GM12878 (cell line): ENCODE measurements around the gene RCCD1. TPM values are rescaled to one million over a fixed set of nuclear protein-coding genes. Genes with fewer than 3 reads are reported as not detected.

Experiments used
- ATAC-seq: fragments of 200-7000 bp; cut with Tn5 transposase; 3 replicates; pipeline ENCODE4 v1.9.1; 2020; ENCODE audit warnings: mild to moderate bottlenecking, moderate library complexity
- BruUV-seq: library from RNA; stranded (reverse); fragments of 400-500 nt; replicated peaks from 2 replicates; lab custom pipeline; 2021; lab: Mats Ljungman, UMichigan
- CTCF ChIA-PET: fragments of 300-600 bp; sonication (Branson Sonifier 250); formaldehyde crosslinking; extraction: SDS; loops from one replicate; lab custom pipeline; 2021; ENCODE audit warnings: inconsistent platforms; lab: Yijun Ruan, JAX
- POLR2A ChIA-PET: fragments of 350-600 bp; formaldehyde crosslinking; extraction: SDS; loops from one replicate; lab custom pipeline; 2021; ENCODE audit warnings: inconsistent platforms; lab: Charles Lee
- RAD21 ChIA-PET: fragments of 300-600 bp; sonication (Branson Sonifier 250); formaldehyde crosslinking; loops from one replicate; lab custom pipeline; 2023; ENCODE audit warnings: antibody characterized with exemption; ENCODE audit not compliant: unreplicated experiment; lab: Charles Lee
- SMC1A ChIA-PET: fragments of 300-600 bp; sonication (Branson Sonifier 250); formaldehyde crosslinking; loops from one replicate; lab custom pipeline; 2023; ENCODE audit not compliant: unreplicated experiment, uncharacterized antibody; lab: Charles Lee
- DNase-seq: peaks from one replicate; pipeline ENCODE4 v3.0.0-alpha.2; 2011; ENCODE audit warnings: low read depth, low spot score
- FAIRE-seq: peaks from 3 replicates; lab custom pipeline; 2011; peaks lifted over from hg19 to GRCh38; lab: Jason Lieb, UNC
- H2AFZ ChIP-seq: 2 replicates; pipeline ENCODE4 v1.6.0; 2011; ENCODE audit warnings: low read depth, low read length, control low read depth; ENCODE audit not compliant: control insufficient read depth
- H3K27ac ChIP-seq: 2 replicates; pipeline ENCODE4 v1.5.1; 2011; ENCODE audit warnings: control low read depth; ENCODE audit not compliant: control insufficient read depth, insufficient read depth
- H3K27me3 ChIP-seq, 2 experiments: replicated peaks in 1 of 2; 2 replicates each; pipeline versions ENCODE4 v1.6.0 to v1.6.1; 2011; ENCODE audit warnings: low read length in 1 of 2; ENCODE audit not compliant: control insufficient read depth in 2 of 2, insufficient read depth in 2 of 2
- H3K36me3 ChIP-seq, 2 experiments: 2 replicates each; pipeline ENCODE4 v1.5.1; 2011; ENCODE audit warnings: low read length in 1 of 2; ENCODE audit not compliant: control insufficient read depth in 2 of 2, insufficient read depth in 2 of 2
- H3K4me1 ChIP-seq: 2 replicates; pipeline ENCODE4 v1.6.1; 2011; ENCODE audit warnings: mild to moderate bottlenecking, low read length, moderate library complexity, mixed read lengths; ENCODE audit not compliant: control insufficient read depth, insufficient read depth
- H3K4me2 ChIP-seq: 2 replicates; pipeline ENCODE4 v1.6.0; 2011; ENCODE audit warnings: control low read depth; ENCODE audit not compliant: control insufficient read depth, insufficient read depth
- H3K4me3 ChIP-seq: fragments of 200-600 bp; sonication (generic); 2 replicates; pipeline ENCODE4 v1.5.1; 2016
- H3K79me2 ChIP-seq: 2 replicates; pipeline ENCODE4 v1.6.0; 2011; ENCODE audit warnings: low read length; ENCODE audit not compliant: control insufficient read depth, insufficient read depth
- H3K9ac ChIP-seq: 2 replicates; pipeline ENCODE4 v1.8.0; 2011; ENCODE audit warnings: low read length, control low read depth, mixed read lengths; ENCODE audit not compliant: control insufficient read depth, insufficient read depth
- H3K9me3 ChIP-seq: replicated peaks from 3 replicates; pipeline ENCODE4 v1.5.1; 2011; ENCODE audit warnings: mild to moderate bottlenecking, low read length; ENCODE audit not compliant: control insufficient read depth, insufficient read depth
- H4K20me1 ChIP-seq: 2 replicates; pipeline ENCODE4 v1.6.0; 2011; ENCODE audit not compliant: control insufficient read depth, insufficient read depth
- CREM ChIP-seq: IDR thresholded peaks from 2 replicates; pipeline ENCODE4 v1.6.1; 2014; ENCODE audit warnings: antibody characterized with exemption, low read depth
- EZH2 ChIP-seq: IDR thresholded peaks from 2 replicates; pipeline ENCODE4 v1.6.1; 2012; ENCODE audit warnings: low read depth, mild to moderate bottlenecking, control low read depth, inconsistent platforms, low read length, borderline replicate concordance; ENCODE audit not compliant: control insufficient read depth
- RCOR1 ChIP-seq: conservative IDR thresholded peaks from 2 replicates; pipeline ENCODE4 v1.6.1; 2012; ENCODE audit warnings: low read depth, low read length, improper control_type of control experiment
- TARDBP ChIP-seq: IDR thresholded peaks from 2 replicates; pipeline ENCODE4 v1.6.1; 2016; ENCODE audit warnings: borderline replicate concordance
- TBL1XR1 ChIP-seq: IDR thresholded peaks from 2 replicates; pipeline ENCODE4 v1.6.1; 2012; ENCODE audit warnings: low read depth, low read length, improper control_type of control experiment
- WGBS: methylation state at CpG from one replicate; pipeline ENCODE4 v1.1.6; 2016; ENCODE audit warnings: low lambda C conversion rate; ENCODE audit not compliant: insufficient replicate concordance, insufficient coverage; ENCODE audit errors: missing lambda C conversion rate; 5-methylcytosine and 5-hydroxymethylcytosine counted together
- in situ Hi-C: fragments of 300-500 bp; cut with MboI; formaldehyde crosslinking; loops from 9 replicates; pipeline ENCODE4 v1.14.3; 2018; ENCODE audit warnings: mixed read lengths
- intact Hi-C: fragments of 100-400 bp; cut with micrococcal nuclease; formaldehyde crosslinking; loops from one replicate; pipeline ENCODE4 v1.14.2; 2022; ENCODE audit not compliant: unreplicated experiment
- polyA plus RNA-seq, 11 experiments: library from polyadenylated mRNA; depleted of rRNA in 4 of 11; unstranded in 6 of 11; stranded (reverse) in 5 of 11; fragments of >200 nt; fragmentation: Nextera tagmentation in 4 of 11; fragmentation: Illumina TruSeq in 1 of 11; extraction: Ambion mirVana in 4 of 11; extraction: Trizol in 1 of 11; gene quantifications; 1 replicate in 1 of 11; 2 replicates in 10 of 11; pipeline versions ENCODE4 v1.2.1 to v1.2.3, GENCODE V29; 2011 to 2016; ENCODE audit warnings: inconsistent platforms in 2 of 11, missing spikeins in 2 of 11, low read depth in 1 of 11
- total RNA-seq, 4 experiments: library from RNA; depleted of rRNA in 3 of 4; stranded (reverse); fragments of >200 nt in 3 of 4; fragmentation: Illumina TruSeq in 1 of 4; extraction: Trizol in 1 of 4; gene quantifications; 2 replicates each; pipeline versions ENCODE4 v1.2.1 to v1.2.3, GENCODE V29; 2013 to 2021
- TF ChIP-seq, protein P1 (sequence below), 3 experiments: IDR thresholded peaks in 2 of 3; conservative IDR thresholded peaks in 1 of 3; 2 replicates each; pipeline ENCODE4 v1.5.1; 2011; ENCODE audit warnings: low read depth in 3 of 3, low read length in 3 of 3, mild to moderate bottlenecking in 3 of 3, control low read depth in 2 of 3, moderate library complexity in 2 of 3, inconsistent platforms in 1 of 3, mixed read lengths in 1 of 3; ENCODE audit not compliant: control insufficient read depth in 2 of 3, insufficient read depth in 1 of 3; ENCODE audit errors: extremely low read depth in 1 of 3
- TF ChIP-seq, protein P2 (sequence below): fragments of 450-650 bp; formaldehyde crosslinking; IDR thresholded peaks from 2 replicates; pipeline ENCODE4 v1.5.0; 2022; ENCODE audit warnings: mild to moderate bottlenecking, missing genetic modification characterization

The RCCD1 gene
- total and polyA plus RNA-seq, 10 of the 15 experiments (the other 5 are each of a cell fraction or from before 2014, with no cell fraction given) = 5.2 to 30.4 (median 20.9) TPM

DNA sequence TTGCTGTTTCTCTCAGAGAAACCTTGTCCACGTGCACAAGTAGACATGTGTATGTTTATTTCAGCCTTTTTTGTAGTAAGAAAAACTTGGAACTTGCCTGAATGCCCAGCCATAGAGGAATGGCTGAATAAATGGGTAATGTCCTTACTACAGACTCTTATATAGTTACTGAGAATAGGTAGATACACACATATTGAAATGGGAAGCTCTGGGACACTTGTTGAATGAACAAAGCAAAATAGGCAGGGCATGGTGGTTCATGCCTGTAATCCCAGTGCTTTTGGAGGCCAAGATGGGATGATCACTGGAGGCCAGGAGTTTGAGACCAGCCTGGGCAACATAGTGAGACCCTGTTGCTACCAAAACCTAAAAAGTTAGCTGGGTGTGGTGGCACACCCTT, 17.9 kb upstream of the RCCD1 start:
- POLR2A ChIA-PET = interaction anchor here (0.6 kb wide), 1 partner anchor 35 kb away, joined by 6 read pairs; no protein-coding TSS in a partner anchor
- SMC1A ChIA-PET = interaction anchor here (1.7 to 9.2 kb wide), 2 partner anchors 36 to 43 kb away, joined by 4 to 225 read pairs; partner anchors contain the start of gene MAN2A2
- Histone ChIP-seq H2AFZ (no peak overlapping the region), H3K36me3 (peaks cover 4 to 16% of the 10 kb centered on the region in 2 experiments; a peak in 3 of 4 replicates), H3K9me3 (no peaks in the 10 kb centered on the region), H3K4me1 (peaks cover 22% of the 10 kb centered on the region), H3K9ac (no peak overlapping the region), H4K20me1 (no peaks in the 10 kb centered on the region; the same call in 1 of the 2 replicates), H3K4me3 (no peak overlapping the region), H3K27ac (no peak overlapping the region), H3K4me2 (0 out of 2 replicates have a peak overlapping the region, but pooled peaks have one; percentile 18), H3K79me2 (peaks cover 15% of the 10 kb centered on the region), H3K27me3 (no peaks in the 10 kb centered on the region)
- CTCF ChIA-PET = interaction anchor here (1.0 to 18.1 kb wide), 4 partner anchors 19 to 113 kb away, joined by 3 to 480 read pairs (median 39); partner anchors contain the start of genes MAN2A2 and RCCD1
- TF ChIP-seq, protein P1, sequence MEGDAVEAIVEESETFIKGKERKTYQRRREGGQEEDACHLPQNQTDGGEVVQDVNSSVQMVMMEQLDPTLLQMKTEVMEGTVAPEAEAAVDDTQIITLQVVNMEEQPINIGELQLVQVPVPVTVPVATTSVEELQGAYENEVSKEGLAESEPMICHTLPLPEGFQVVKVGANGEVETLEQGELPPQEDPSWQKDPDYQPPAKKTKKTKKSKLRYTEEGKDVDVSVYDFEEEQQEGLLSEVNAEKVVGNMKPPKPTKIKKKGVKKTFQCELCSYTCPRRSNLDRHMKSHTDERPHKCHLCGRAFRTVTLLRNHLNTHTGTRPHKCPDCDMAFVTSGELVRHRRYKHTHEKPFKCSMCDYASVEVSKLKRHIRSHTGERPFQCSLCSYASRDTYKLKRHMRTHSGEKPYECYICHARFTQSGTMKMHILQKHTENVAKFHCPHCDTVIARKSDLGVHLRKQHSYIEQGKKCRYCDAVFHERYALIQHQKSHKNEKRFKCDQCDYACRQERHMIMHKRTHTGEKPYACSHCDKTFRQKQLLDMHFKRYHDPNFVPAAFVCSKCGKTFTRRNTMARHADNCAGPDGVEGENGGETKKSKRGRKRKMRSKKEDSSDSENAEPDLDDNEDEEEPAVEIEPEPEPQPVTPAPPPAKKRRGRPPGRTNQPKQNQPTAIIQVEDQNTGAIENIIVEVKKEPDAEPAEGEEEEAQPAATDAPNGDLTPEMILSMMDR (IDR thresholded peaks at IDR 0.05 in 2 of 3, conservative IDR thresholded peaks at IDR 0.05 in 1 of 3; ENCODE audit: control insufficient read depth in 2 of 3, extremely low read depth in 1 of 3, insufficient read depth in 1 of 3, low read depth in 3 of 3, low read length in 3 of 3) = no peak
- no peak for TF ChIP-seq TARDBP
- no TSS peak for BruUV-seq
- in situ Hi-C loops = no loop called here
- intact Hi-C loops = loop anchor here (10.0 kb wide), 1 partner anchor 82 kb away; no protein-coding TSS in a partner anchor
- FAIRE-seq (no peak), DNase-seq (no peak), ATAC-seq (no peak)
- RAD21 ChIA-PET = interaction anchor here (0.8 to 4.3 kb wide), 3 partner anchors 18 to 458 kb away, joined by 3 to 16 read pairs (median 7); partner anchors contain the start of gene RCCD1
- WGBS = 100% methylated on average over 1 of the region's 1 CpG

DNA sequence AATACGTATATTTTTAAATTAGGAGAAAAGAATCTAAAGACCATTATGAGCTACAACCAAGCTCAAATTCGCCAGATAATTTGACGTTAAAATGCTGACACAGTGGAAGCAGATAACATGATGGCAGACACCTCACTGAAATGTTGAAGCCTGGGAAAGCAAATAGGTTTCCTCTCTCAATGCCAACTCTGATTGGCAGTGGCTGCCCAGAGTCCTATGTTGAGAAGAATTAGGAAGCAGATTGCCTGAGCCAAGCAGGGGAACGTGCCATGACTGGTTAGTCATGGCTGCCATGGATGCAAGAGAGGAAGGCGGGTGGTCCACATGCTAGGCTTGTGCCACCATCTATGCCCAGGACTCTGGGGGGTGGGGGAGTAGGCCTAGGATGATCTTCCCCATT, 16.4 kb upstream of the RCCD1 start:
- TSS peak; percentile 8 for BruUV-seq
- Histone ChIP-seq H3K4me3 (no peak overlapping the region), H3K9me3 (no peaks in the 10 kb centered on the region), H3K4me2 (no peak overlapping the region), H3K9ac (no peak overlapping the region), H3K4me1 (peaks cover 18% of the 10 kb centered on the region), H3K79me2 (peaks cover 14% of the 10 kb centered on the region), H2AFZ (no peak overlapping the region), H4K20me1 (no peaks in the 10 kb centered on the region; the same call in 1 of the 2 replicates), H3K36me3 (peaks cover 7 to 22% of the 10 kb centered on the region in 2 experiments; a peak in 3 of 4 replicates), H3K27ac (no peak overlapping the region), H3K27me3 (no peaks in the 10 kb centered on the region)
- intact Hi-C loops (loop anchor here (10.0 kb wide), 1 partner anchor 83 kb away; no protein-coding TSS in a partner anchor), in situ Hi-C loops (no loop called here)
- CTCF ChIA-PET = interaction anchor here (0.8 to 18.1 kb wide), 3 partner anchors 38 to 618 kb away, joined by 3 to 480 read pairs (median 3); partner anchors contain the start of gene MAN2A2
- ATAC-seq (no peak), FAIRE-seq (no peak), DNase-seq (no peak)
- SMC1A ChIA-PET = interaction anchor here (0.8 to 1.7 kb wide), 3 partner anchors 10 to 111 kb away, joined by 3 to 4 read pairs (median 3); no protein-coding TSS in a partner anchor
- RAD21 ChIA-PET = no interaction called here
- POLR2A ChIA-PET = no interaction called here
- 96% methylated on average over 5 of the region's 5 CpGs for WGBS
- TF ChIP-seq TBL1XR1 (no peak), EZH2 (no peak), CREM (no peak), RCOR1 (no peak)
- TF ChIP-seq, protein P2, sequence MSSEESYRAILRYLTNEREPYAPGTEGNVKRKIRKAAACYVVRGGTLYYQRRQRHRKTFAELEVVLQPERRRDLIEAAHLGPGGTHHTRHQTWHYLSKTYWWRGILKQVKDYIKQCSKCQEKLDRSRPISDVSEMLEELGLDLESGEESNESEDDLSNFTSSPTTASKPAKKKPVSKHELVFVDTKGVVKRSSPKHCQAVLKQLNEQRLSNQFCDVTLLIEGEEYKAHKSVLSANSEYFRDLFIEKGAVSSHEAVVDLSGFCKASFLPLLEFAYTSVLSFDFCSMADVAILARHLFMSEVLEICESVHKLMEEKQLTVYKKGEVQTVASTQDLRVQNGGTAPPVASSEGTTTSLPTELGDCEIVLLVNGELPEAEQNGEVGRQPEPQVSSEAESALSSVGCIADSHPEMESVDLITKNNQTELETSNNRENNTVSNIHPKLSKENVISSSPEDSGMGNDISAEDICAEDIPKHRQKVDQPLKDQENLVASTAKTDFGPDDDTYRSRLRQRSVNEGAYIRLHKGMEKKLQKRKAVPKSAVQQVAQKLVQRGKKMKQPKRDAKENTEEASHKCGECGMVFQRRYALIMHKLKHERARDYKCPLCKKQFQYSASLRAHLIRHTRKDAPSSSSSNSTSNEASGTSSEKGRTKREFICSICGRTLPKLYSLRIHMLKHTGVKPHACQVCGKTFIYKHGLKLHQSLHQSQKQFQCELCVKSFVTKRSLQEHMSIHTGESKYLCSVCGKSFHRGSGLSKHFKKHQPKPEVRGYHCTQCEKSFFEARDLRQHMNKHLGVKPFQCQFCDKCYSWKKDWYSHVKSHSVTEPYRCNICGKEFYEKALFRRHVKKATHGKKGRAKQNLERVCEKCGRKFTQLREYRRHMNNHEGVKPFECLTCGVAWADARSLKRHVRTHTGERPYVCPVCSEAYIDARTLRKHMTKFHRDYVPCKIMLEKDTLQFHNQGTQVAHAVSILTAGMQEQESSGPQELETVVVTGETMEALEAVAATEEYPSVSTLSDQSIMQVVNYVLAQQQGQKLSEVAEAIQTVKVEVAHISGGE (CRISPR knock-in tag) = no peak
